H1 (cell line): ENCODE data around the gene ENDOU. TPM values are rescaled to one million over a fixed set of nuclear protein-coding genes. Genes with fewer than 3 reads are reported as not detected.

Experiments used
- CTCF ChIA-PET: fragments of 300-600 bp; sonication (Branson Sonifier 250); formaldehyde crosslinking; loops from one replicate; lab custom pipeline; 2021; ENCODE audit not compliant: partially characterized antibody; lab: Charles Lee
- POLR2A ChIA-PET: fragments of 300-600 bp; sonication (Branson Sonifier 250); formaldehyde crosslinking; loops from one replicate; lab custom pipeline; 2021; ENCODE audit warnings: inconsistent platforms; ENCODE audit not compliant: partially characterized antibody; lab: Charles Lee
- DNase-seq, 2 experiments: peaks; one replicate each; pipeline versions ENCODE4 v3.0.0 to v3.0.0-alpha.2; 2010 to 2022; ENCODE audit warnings: low spot score in 2 of 2, low read depth in 1 of 2, mixed read lengths in 1 of 2
- FAIRE-seq: peaks from 2 replicates; lab custom pipeline; 2011; peaks lifted over from hg19 to GRCh38; lab: Jason Lieb, UNC
- H2AFZ ChIP-seq: 2 replicates; pipeline ENCODE4 v1.8.1; 2012; ENCODE audit warnings: low read length, inconsistent platforms
- H2AK5ac ChIP-seq: 2 replicates; pipeline ENCODE4 v1.6.1; 2013; ENCODE audit warnings: low read depth, low read length
- H2BK120ac ChIP-seq: replicated peaks from 2 replicates; pipeline ENCODE3; 2013; ENCODE audit warnings: low read depth, low read length, inconsistent platforms
- H2BK12ac ChIP-seq: 2 replicates; pipeline ENCODE4 v1.6.1; 2013; ENCODE audit warnings: low read depth, low read length
- H2BK15ac ChIP-seq: 2 replicates; pipeline ENCODE4 v1.6.1; 2013; ENCODE audit warnings: low read length
- H2BK20ac ChIP-seq: 2 replicates; pipeline ENCODE4 v1.6.1; 2013; ENCODE audit warnings: low read length
- H2BK5ac ChIP-seq: 2 replicates; pipeline ENCODE4 v1.6.1; 2013; ENCODE audit warnings: low read depth, low read length
- H3K14ac ChIP-seq: 2 replicates; pipeline ENCODE4 v1.6.1; 2013; ENCODE audit warnings: inconsistent platforms; ENCODE audit not compliant: insufficient read length
- H3K18ac ChIP-seq: 2 replicates; pipeline ENCODE4 v1.6.1; 2013; ENCODE audit warnings: low read length; ENCODE audit errors: extremely low read depth
- H3K23ac ChIP-seq: 2 replicates; pipeline ENCODE4 v1.6.1; 2013; ENCODE audit warnings: inconsistent platforms; ENCODE audit not compliant: insufficient read length
- H3K23me2 ChIP-seq: 2 replicates; pipeline ENCODE4 v1.6.1; 2013; ENCODE audit warnings: low read depth, low read length
- H3K27ac ChIP-seq: 2 replicates; pipeline ENCODE4 v1.6.1; 2011; ENCODE audit warnings: low read depth, low read length, inconsistent platforms
- H3K27me3 ChIP-seq, 4 experiments: replicated peaks in 1 of 4; 1 replicate in 1 of 4; 2 replicates in 3 of 4; pipeline versions ENCODE4 v1.6.1 to v1.8.1; 2011 to 2013; ENCODE audit warnings: low read length in 3 of 4, mild to moderate bottlenecking in 3 of 4, inconsistent platforms in 2 of 4, mixed read lengths in 2 of 4, moderate library complexity in 1 of 4; ENCODE audit not compliant: control insufficient read depth in 3 of 4, insufficient read depth in 3 of 4; ENCODE audit errors: extremely low read depth in 1 of 4
- H3K36me3 ChIP-seq, 4 experiments: 2 replicates each; pipeline versions ENCODE4 v1.6.1 to v1.8.1; 2011 to 2013; ENCODE audit warnings: mild to moderate bottlenecking in 4 of 4, low read length in 3 of 4, moderate library complexity in 2 of 4, control low read depth in 1 of 4, inconsistent platforms in 1 of 4; ENCODE audit not compliant: insufficient read depth in 4 of 4, control insufficient read depth in 2 of 4
- H3K4ac ChIP-seq: replicated peaks from 2 replicates; pipeline ENCODE3; 2013; ENCODE audit warnings: low read length, low read depth, mixed read lengths, inconsistent platforms; ENCODE audit not compliant: insufficient read length
- H3K4me1 ChIP-seq, 4 experiments: replicated peaks in 1 of 4; 1 replicate in 1 of 4; 2 replicates in 3 of 4; pipeline versions ENCODE4 v1.6.1 to v1.8.1; 2011 to 2013; ENCODE audit warnings: low read length in 3 of 4, inconsistent platforms in 2 of 4, mixed read lengths in 1 of 4; ENCODE audit not compliant: insufficient read depth in 4 of 4, control insufficient read depth in 3 of 4
- H3K4me2 ChIP-seq, 2 experiments: 2 replicates each; pipeline versions ENCODE4 v1.6.1 to v1.8.1; 2011 to 2013; ENCODE audit warnings: low read depth in 2 of 2, low read length in 2 of 2, control low read depth in 1 of 2, inconsistent platforms in 1 of 2, mild to moderate bottlenecking in 1 of 2; ENCODE audit not compliant: insufficient read depth in 1 of 2
- H3K4me3 ChIP-seq, 4 experiments: fragments of 200-600, 300-600 bp in 1 of 4; sonication (generic), shearing (Covaris generic), sonication (Bioruptor Twin) in 1 of 4; 2 replicates each; pipeline versions ENCODE4 v1.5.1 to v1.8.1; 2011 to 2016; ENCODE audit warnings: low read length in 4 of 4, low read depth in 3 of 4, control low read depth in 2 of 4, inconsistent platforms in 2 of 4, mild to moderate bottlenecking in 2 of 4, mixed read lengths in 1 of 4, moderate library complexity in 1 of 4; ENCODE audit not compliant: insufficient read depth in 2 of 4; ENCODE audit errors: extremely low read depth in 1 of 4
- H3K56ac ChIP-seq: replicated peaks from 2 replicates; pipeline ENCODE3; 2013; ENCODE audit warnings: low read depth, mild to moderate bottlenecking, mixed read lengths, low read length, inconsistent platforms; ENCODE audit not compliant: insufficient read length
- H3K79me1 ChIP-seq: 2 replicates; pipeline ENCODE4 v1.6.1; 2013; ENCODE audit warnings: low read depth, low read length, control low read depth
- H3K79me2 ChIP-seq, 2 experiments: 2 replicates each; pipeline versions ENCODE4 v1.6.1 to v1.8.1; 2012 to 2013; ENCODE audit warnings: low read length in 2 of 2, mild to moderate bottlenecking in 2 of 2, inconsistent platforms in 1 of 2; ENCODE audit not compliant: insufficient read depth in 2 of 2, control insufficient read depth in 1 of 2
- H3K9ac ChIP-seq, 4 experiments: replicated peaks in 1 of 4; 1 replicate in 1 of 4; 2 replicates in 3 of 4; pipeline versions ENCODE4 v1.6.1 to v1.8.1; 2011 to 2013; ENCODE audit warnings: low read depth in 3 of 4, low read length in 3 of 4, control low read depth in 2 of 4, mild to moderate bottlenecking in 2 of 4, moderate library complexity in 2 of 4, inconsistent platforms in 1 of 4; ENCODE audit errors: extremely low read depth in 1 of 4
- H3K9me3 ChIP-seq, 2 experiments: 2 replicates each; pipeline versions ENCODE4 v1.6.1 to v1.8.1; 2012 to 2013; ENCODE audit warnings: mild to moderate bottlenecking in 2 of 2, moderate library complexity in 2 of 2, control low read depth in 1 of 2, inconsistent platforms in 1 of 2, low read depth in 1 of 2, low read length in 1 of 2, mixed read lengths in 1 of 2; ENCODE audit not compliant: insufficient read depth in 2 of 2
- H4K20me1 ChIP-seq, 2 experiments: replicated peaks in 1 of 2; 2 replicates each; pipeline versions ENCODE3 to v1.8.1; 2011 to 2013; ENCODE audit warnings: inconsistent platforms in 2 of 2, low read length in 2 of 2, mild to moderate bottlenecking in 1 of 2; ENCODE audit not compliant: insufficient read depth in 2 of 2, control insufficient read depth in 1 of 2
- H4K5ac ChIP-seq: 2 replicates; pipeline ENCODE4 v1.6.1; 2013; ENCODE audit warnings: low read length, low read depth, mixed read lengths, inconsistent platforms; ENCODE audit not compliant: insufficient read length
- H4K8ac ChIP-seq: 2 replicates; pipeline ENCODE4 v1.8.0; 2013; ENCODE audit warnings: mild to moderate bottlenecking, moderate library complexity, low read length, inconsistent platforms; ENCODE audit not compliant: insufficient read depth; ENCODE audit errors: extremely low read depth
- H4K91ac ChIP-seq: replicated peaks from 2 replicates; pipeline ENCODE3; 2013; ENCODE audit warnings: low read length, mixed read lengths, inconsistent platforms; ENCODE audit not compliant: insufficient read length
- BACH1 ChIP-seq: IDR thresholded peaks from 2 replicates; pipeline ENCODE4 v1.6.1; 2012; ENCODE audit warnings: low read length, improper control_type of control experiment
- CBX8 ChIP-seq: fragments of 300-800, 300-1000 bp; sonication (generic); IDR thresholded peaks from 2 replicates; pipeline ENCODE4 v1.7.1; 2016; ENCODE audit warnings: low read depth, low read length, borderline replicate concordance
- CHD1 ChIP-seq: IDR thresholded peaks from 2 replicates; pipeline ENCODE4 v1.6.1; 2012; ENCODE audit warnings: low read depth, low read length, improper control_type of control experiment
- EGR1 ChIP-seq: IDR thresholded peaks from 2 replicates; pipeline ENCODE4 v1.6.1; 2011; ENCODE audit warnings: low read depth, low read length, borderline replicate concordance
- KDM4A ChIP-seq: IDR thresholded peaks from one replicate; pipeline ENCODE4 v1.7.1; 2012; ENCODE audit warnings: low read depth, mild to moderate bottlenecking, moderate library complexity, low read length, inconsistent platforms; ENCODE audit not compliant: severe bottlenecking
- RAD21 ChIP-seq, 2 experiments: IDR thresholded peaks in 1 of 2; conservative IDR thresholded peaks in 1 of 2; 2 replicates each; pipeline ENCODE4 v1.6.1; 2011; ENCODE audit warnings: low read depth in 2 of 2, low read length in 2 of 2, improper control_type of control experiment in 1 of 2, inconsistent platforms in 1 of 2, mild to moderate bottlenecking in 1 of 2, moderate library complexity in 1 of 2
- SIN3A ChIP-seq, 2 experiments: IDR thresholded peaks in 1 of 2; conservative IDR thresholded peaks in 1 of 2; 2 replicates each; pipeline ENCODE4 v1.6.1; 2011 to 2012; ENCODE audit warnings: low read length in 2 of 2, improper control_type of control experiment in 1 of 2, low read depth in 1 of 2, mild to moderate bottlenecking in 1 of 2
- WGBS, 2 experiments: shearing (Covaris generic) in 1 of 2; methylation state at CpG; one replicate each; pipeline versions ENCODE4 v1.1.6 to v1.1.7; 2013 to 2015; ENCODE audit warnings: low lambda C conversion rate in 2 of 2, mixed read lengths in 2 of 2, inconsistent platforms in 1 of 2, low coverage in 1 of 2, missing lambda C conversion rate in 1 of 2; ENCODE audit not compliant: insufficient replicate concordance in 2 of 2, insufficient coverage in 1 of 2, insufficient read length in 1 of 2; ENCODE audit errors: extremely low coverage in 1 of 2, missing lambda C conversion rate in 1 of 2; 5-methylcytosine and 5-hydroxymethylcytosine counted together
- polyA plus RNA-seq, 7 experiments: library from polyadenylated mRNA; depleted of rRNA in 3 of 7; stranded (reverse) in 5 of 7; unstranded in 2 of 7; fragments of >200 nt in 5 of 7; fragments of 200-250 nt in 2 of 7; gene quantifications; 1 replicate in 5 of 7; 2 replicates in 1 of 7; 4 replicates in 1 of 7; pipeline versions ENCODE4 v1.2.1 to v1.2.3, GENCODE V29; 2011 to 2013; ENCODE audit warnings: missing spikeins in 2 of 7, mixed read lengths in 2 of 7
- total RNA-seq: library from RNA; stranded (reverse); fragmentation: NEBNext Ultra II Directional; extraction: Animal tissue kit (Norgen Biotek cat#: 25700); gene quantifications from 2 replicates; pipeline ENCODE4 v1.2.1, GENCODE V29; 2021

Gene ENDOU
- total and polyA plus RNA-seq, 2 of the 8 experiments (the other 6 are each of a cell fraction or from before 2014, with no cell fraction given), result not detected

GRCh38 chr12:47774663-47775062 is 49.4 kb upstream of the ENDOU start:
- Histone ChIP-seq H3K23me2 (peaks cover 4% of the 10 kb centered on the region; the same call in 1 of the 2 replicates), H4K20me1 (peaks cover 0 to 3% of the 10 kb centered on the region in 2 experiments), H3K14ac (no peak overlapping the region), H4K91ac (no peak overlapping the region), H3K79me2 (no peaks in the 10 kb centered on the region), H3K23ac (no peak overlapping the region), H3K4me2 (no peak overlapping the region; a peak in 1 of 4 replicates), H3K18ac (no peak overlapping the region), H3K36me3 (no peaks in the 10 kb centered on the region), H2AFZ (no peak overlapping the region), H2BK5ac (no peak overlapping the region), H4K5ac (no peak overlapping the region), H3K9ac (no peak overlapping the region), H2BK12ac (peak overlapping the region; percentile 50; the same call in 1 of the 2 replicates), H2BK20ac (no peak overlapping the region), H2BK15ac (no peak overlapping the region), H3K4me3 (no peak overlapping the region), H4K8ac (no peak overlapping the region), H3K4me1 (peaks cover 0 to 22% (median 15%) of the 10 kb centered on the region in 4 experiments; a peak in 6 of 7 replicates), H3K27me3 (peaks cover 0 to 17% (median 8%) of the 10 kb centered on the region in 4 experiments; a peak in 4 of 7 replicates), H3K9me3 (no peaks in the 10 kb centered on the region), H3K79me1 (no peaks in the 10 kb centered on the region), H3K27ac (no peak overlapping the region), H2BK120ac (no peak overlapping the region), H3K56ac (no peak overlapping the region), H3K4ac (no peak overlapping the region), H2AK5ac (no peak overlapping the region)
- TF ChIP-seq BACH1 (no peak), EGR1 (no peak), CHD1 (no peak), CBX8 (no peak), SIN3A (conservative IDR thresholded peaks at IDR 0.05 in 1 of 2, IDR thresholded peaks at IDR 0.05 in 1 of 2; ENCODE audit: low read depth in 1 of 2, low read length in 2 of 2) (no peak), RAD21 (IDR thresholded peaks at IDR 0.05 in 1 of 2, conservative IDR thresholded peaks at IDR 0.05 in 1 of 2; ENCODE audit: low read depth in 2 of 2, low read length in 2 of 2) (no peak), KDM4A (no peak)
- DNase-seq (no peak), FAIRE-seq (no peak)
- CTCF ChIA-PET, result interaction anchor here (1.5 to 58.8 kb wide), 5 partner anchors 7 to 81 kb away, joined by 4 to 2442 read pairs (median 318); partner anchors contain the start of genes ENDOU, RAPGEF3 and RPAP3
- POLR2A ChIA-PET, result interaction anchor here (10.3 to 10.5 kb wide), 2 partner anchors 17 to 33 kb away, joined by 78 to 79 read pairs; partner anchors contain the start of gene RAPGEF3
- WGBS, 2 experiments, result 90% methylated on average over 7 of the region's 7 CpGs; no CpG with 5 or more reads in 1 of the 2 experiments
